Right lobe of liver (tissue), 6 donors: ENCODE results near the gene EPN3. TPM values are rescaled to one million over a fixed set of nuclear protein-coding genes. Genes with fewer than 3 reads are reported as not detected.

Experiments
- ATAC-seq, 4 donors: fragments of 200-7000 bp; cut with Tn5 transposase; one replicate each; pipeline ENCODE4 v1.9.1; 2020; ENCODE audit warnings: mild to moderate bottlenecking in 4 of 4, moderate library complexity in 4 of 4
- DNase-seq, 3 donors: peaks; one replicate each; pipeline ENCODE4 v3.0.0-alpha.2; 2020
- H3K27ac ChIP-seq, 3 donors: fragments of 200-600 bp; one replicate each; pipeline ENCODE4 v1.8.0; 2022
- H3K27me3 ChIP-seq, 2 donors: fragments of 200-600 bp; one replicate each; pipeline ENCODE4 v1.8.0; 2022
- H3K36me3 ChIP-seq, 4 donors: fragments of 200-600 bp; sonication (generic) in 1 of 4; one replicate each; pipeline versions ENCODE4 v1.5.1 to v1.8.0; 2017 to 2022; ENCODE audit warnings: control low read depth in 1 of 4
- H3K4me1 ChIP-seq, 4 donors: fragments of 200-600 bp; sonication (generic) in 1 of 4; one replicate each; pipeline versions ENCODE4 v1.5.1 to v1.8.0; 2017 to 2022; ENCODE audit warnings: control low read depth in 1 of 4
- H3K4me3 ChIP-seq, 3 donors: fragments of 200-600 bp; one replicate each; pipeline ENCODE4 v1.8.0; 2022
- H3K9me3 ChIP-seq, 4 donors: fragments of 200-600 bp; sonication (generic) in 1 of 4; one replicate each; pipeline versions ENCODE4 v1.5.1 to v1.8.0; 2017 to 2022; ENCODE audit warnings: control low read depth in 1 of 4
- CTCF ChIP-seq, 4 donors: fragments of 200-600 bp in 3 of 4; fragments of 450-650 bp in 1 of 4; IDR thresholded peaks; one replicate each; pipeline versions ENCODE4 v1.5.1 to v1.8.0; 2016 to 2022; ENCODE audit warnings: antibody characterized with exemption in 4 of 4, mild to moderate bottlenecking in 2 of 4
- POLR2A ChIP-seq: fragments of 450-650 bp; IDR thresholded peaks from one replicate; pipeline ENCODE4 v1.6.1; 2017; ENCODE audit warnings: antibody characterized with exemption, mild to moderate bottlenecking
- WGBS: methylation state at CpG from one replicate; pipeline ENCODE4 v1.1.6; 2018; ENCODE audit warnings: low coverage, low lambda C conversion rate; ENCODE audit not compliant: insufficient coverage; ENCODE audit errors: missing lambda C conversion rate; 5-methylcytosine and 5-hydroxymethylcytosine counted together
- intact Hi-C, 2 donors: fragments of 100-400 bp; cut with DNase I; formaldehyde crosslinking; loops; one replicate each; pipeline versions ENCODE4 v1.11.2 to v1.14.1; 2022
- total RNA-seq, 6 experiments: library from RNA; depleted of rRNA in 2 of 6; stranded (reverse); fragments of >200 nt in 2 of 6; fragmentation: NEBNext Ultra II Directional in 3 of 6; extraction: Animal tissue kit (Norgen Biotek cat#: 25700) in 3 of 6; gene quantifications; one replicate each; pipeline versions ENCODE4 v1.1.0 to v1.2.4, GENCODE V29; 2016 to 2023
- donor health status: DM: no; HTN: yes; CAD: no.
- donor health status: DM: no; HTN: no; CAD: no.
- donor health status: DM: no; HTN: no; CAD: no.
- donor health status: DM: no; HTN: yes; CAD: no.
- donor health status: DM: no; HTN: yes; CAD: no.

EPN3 gene
- total RNA-seq, 6 experiments from 2014 or later, result 0.06 to 0.27 TPM; not detected in 4

- no peaks in the 10 kb centered on the region for H3K36me3 ChIP-seq
- H3K27me3 ChIP-seq, result no peaks in the 10 kb centered on the region
- no peaks in the 10 kb centered on the region for H3K9me3 ChIP-seq
- WGBS, result 61% methylated on average over 4 of the region's 4 CpGs
- peaks cover 0 to 7% (median 0%) of the 10 kb centered on the region in 4 donors for H3K4me1 ChIP-seq
- no peak for TF ChIP-seq POLR2A
- TF ChIP-seq CTCF (IDR thresholded peaks at IDR 0.05), result no peak
- ATAC-seq (no peak), DNase-seq (no peak)
- H3K27ac ChIP-seq, result no peak overlapping the region
- intact Hi-C loops, result no loop called here
- H3K4me3 ChIP-seq, result no peak overlapping the region
Observed at GRCh38 chr17:50584116-50584515, 51.6 kb downstream of the EPN3 start.

DNA sequence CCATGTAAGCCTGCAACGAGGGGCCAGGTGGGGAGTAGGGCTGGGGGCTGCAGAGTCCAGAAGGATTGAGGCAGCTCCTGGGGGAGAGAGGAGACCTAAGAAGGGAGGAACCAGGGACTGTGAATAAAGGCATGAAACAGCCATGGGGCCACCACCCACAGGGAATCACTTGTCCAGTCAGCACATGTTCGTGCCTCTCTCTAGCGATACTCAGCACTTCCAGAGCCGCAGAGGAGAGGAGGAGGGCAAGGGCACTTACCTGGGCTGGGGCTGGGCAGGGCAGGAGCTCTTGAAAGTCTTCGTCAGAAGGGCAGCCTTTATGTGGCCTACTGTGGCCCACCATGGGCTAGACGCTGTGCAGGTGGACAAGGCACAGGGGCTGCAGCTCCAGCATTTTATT lies 52.2 kb downstream of the EPN3 start:
- no peaks in the 10 kb centered on the region for H3K9me3 ChIP-seq
- H3K27ac ChIP-seq, result no peak overlapping the region
- ATAC-seq (no peak), DNase-seq (no peak)
- H3K27me3 ChIP-seq, result no peaks in the 10 kb centered on the region
- no peaks in the 10 kb centered on the region for H3K36me3 ChIP-seq
- peaks cover 0 to 12% (median 0%) of the 10 kb centered on the region in 4 donors for H3K4me1 ChIP-seq
- 68% methylated on average over 5 of the region's 6 CpGs for WGBS
- no peak for TF ChIP-seq CTCF (IDR thresholded peaks at IDR 0.05)
- TF ChIP-seq POLR2A, result no peak
- H3K4me3 ChIP-seq, result no peak overlapping the region
- intact Hi-C loops, result no loop called here

DNA sequence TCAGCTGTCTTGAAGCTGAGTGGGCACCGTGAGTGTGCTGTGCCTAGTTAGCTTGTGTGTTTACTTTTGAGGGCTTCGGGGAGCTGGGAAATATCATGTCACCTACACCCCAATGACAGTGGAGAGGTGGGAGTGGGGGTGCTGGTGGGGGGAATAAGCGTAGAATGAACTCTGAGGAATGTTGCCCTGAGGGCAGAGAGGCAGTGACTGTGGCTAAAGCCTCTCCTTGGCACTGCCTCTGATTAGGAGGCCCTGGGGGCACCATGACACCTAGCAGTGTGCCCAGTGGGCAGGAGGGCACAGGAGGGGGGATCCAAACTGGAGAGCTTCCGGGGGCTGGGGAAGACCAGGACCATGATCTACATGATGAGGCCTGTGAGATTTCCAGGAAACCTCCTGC lies 52.8 kb downstream of the EPN3 start:
- Histone ChIP-seq H3K4me1 (peaks cover 0 to 12% (median 0%) of the 10 kb centered on the region in 4 donors), H3K9me3 (no peaks in the 10 kb centered on the region), H3K36me3 (no peaks in the 10 kb centered on the region), H3K4me3 (no peak overlapping the region), H3K27me3 (no peaks in the 10 kb centered on the region), H3K27ac (no peak overlapping the region)
- ATAC-seq (no peak), DNase-seq (no peak)
- 59% methylated on average over 3 of the region's 4 CpGs for WGBS
- no peak for TF ChIP-seq CTCF (IDR thresholded peaks at IDR 0.05)
- no peak for TF ChIP-seq POLR2A
- intact Hi-C loops, result no loop called here

DNA sequence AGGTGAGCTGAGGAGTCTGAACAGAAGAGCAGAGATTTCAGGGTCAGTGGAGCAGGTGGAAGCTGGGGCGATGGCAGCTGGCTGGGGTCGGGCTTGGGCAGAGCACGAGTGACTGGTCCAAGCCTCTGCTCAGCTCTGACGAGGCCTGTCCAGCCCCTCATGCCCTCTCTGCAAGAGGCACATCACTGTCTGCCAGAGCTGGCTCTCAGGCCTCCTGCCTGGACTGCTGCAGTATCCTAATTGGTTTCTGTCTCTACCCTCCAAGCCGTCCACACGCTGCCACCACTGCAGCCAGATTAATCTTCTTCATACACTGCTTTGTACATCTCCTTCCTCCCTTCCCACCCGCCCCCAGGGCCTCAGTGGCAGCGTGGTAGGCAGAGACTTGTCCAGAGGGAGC lies 53.4 kb downstream of the EPN3 start:
- no peaks in the 10 kb centered on the region for H3K36me3 ChIP-seq
- TF ChIP-seq POLR2A (no peak), CTCF (IDR thresholded peaks at IDR 0.05) (no peak)
- no peak overlapping the region for H3K4me3 ChIP-seq
- ATAC-seq, result no peak
- H3K27ac ChIP-seq, result no peak overlapping the region
- DNase-seq, result no peak
- no peaks in the 10 kb centered on the region for H3K9me3 ChIP-seq
- 90% methylated on average over 2 of the region's 8 CpGs for WGBS
- H3K27me3 ChIP-seq, result no peaks in the 10 kb centered on the region
- intact Hi-C loops, result no loop called here
- H3K4me1 ChIP-seq, result peaks cover 0 to 12% (median 0%) of the 10 kb centered on the region in 4 donors
